Measurements from ENCODE around the gene CYB5R3.

GRCh38 chr22:42645341-42645937 is 3.8 kb downstream of the CYB5R3 start:
- no peak for TF ChIP-seq USF2 (IDR thresholded peaks at IDR 0.05)
- no peak for TF ChIP-seq POLR2A (IDR thresholded peaks at IDR 0.05; ENCODE audit: low read length)
- TF ChIP-seq RCOR1 (IDR thresholded peaks at IDR 0.05; ENCODE audit: low read depth, low read length): no peak
- TF ChIP-seq CEBPB (IDR thresholded peaks at IDR 0.05): no peak
- TF ChIP-seq CTCF (IDR thresholded peaks at IDR 0.05): no peak
